GM23338 (cell line): ENCODE results near the gene IRF2. TPM values are rescaled to one million over a fixed set of nuclear protein-coding genes. Genes with fewer than 3 reads are reported as not detected.

Source experiments
- ATAC-seq: fragments of 200-7000 bp; cut with Tn5 transposase; 3 replicates; pipeline ENCODE4 v1.9.1; 2020
- DNase-seq: peaks from one replicate; pipeline ENCODE4 v3.0.0-alpha.2; 2015; ENCODE audit warnings: low spot score
- H2AFZ ChIP-seq: fragments of 200-600 bp; sonication (generic); 2 replicates; pipeline ENCODE4 v1.8.0; 2016; ENCODE audit warnings: antibody characterized with exemption, mild to moderate bottlenecking, moderate library complexity
- H3F3A ChIP-seq: fragments of 200-600 bp; sonication (generic); replicated peaks from 2 replicates; pipeline ENCODE4 v1.8.0; 2017; ENCODE audit warnings: antibody characterized with exemption, mixed run types, low read depth
- H3K27ac ChIP-seq: fragments of 200-600 bp; sonication (generic); 2 replicates; pipeline ENCODE4 v1.6.1; 2016; ENCODE audit warnings: low read depth
- H3K27me3 ChIP-seq: fragments of 200-600 bp; sonication (generic); 2 replicates; pipeline ENCODE4 v1.8.0; 2016; ENCODE audit warnings: mild to moderate bottlenecking, mixed run types, moderate library complexity; ENCODE audit not compliant: insufficient read depth
- H3K36me3 ChIP-seq: fragments of 200-600 bp; sonication (generic); 2 replicates; pipeline ENCODE4 v1.8.0; 2016; ENCODE audit warnings: mild to moderate bottlenecking; ENCODE audit not compliant: insufficient read depth
- H3K4me1 ChIP-seq: fragments of 200-600 bp; sonication (generic); 2 replicates; pipeline ENCODE4 v1.8.0; 2016; ENCODE audit warnings: mild to moderate bottlenecking, moderate library complexity; ENCODE audit not compliant: insufficient read depth
- H3K4me2 ChIP-seq: fragments of 200-600 bp; sonication (generic); 2 replicates; pipeline ENCODE4 v1.7.1; 2017; ENCODE audit warnings: mixed run types
- H3K4me3 ChIP-seq: fragments of 200-600 bp; sonication (generic); 2 replicates; pipeline ENCODE4 v1.6.1; 2016; ENCODE audit warnings: mixed run types
- H3K79me2 ChIP-seq: fragments of 200-600 bp; sonication (generic); replicated peaks from 2 replicates; pipeline ENCODE4 v1.8.0; 2017; ENCODE audit warnings: mild to moderate bottlenecking; ENCODE audit not compliant: insufficient read depth
- H3K9me2 ChIP-seq: fragments of 200-600 bp; sonication (generic); 2 replicates; pipeline ENCODE4 v1.8.0; 2017; ENCODE audit not compliant: insufficient read depth
- H4K20me1 ChIP-seq: fragments of 200-600 bp; sonication (generic); replicated peaks from 2 replicates; pipeline ENCODE4 v1.8.0; 2017; ENCODE audit warnings: mild to moderate bottlenecking; ENCODE audit not compliant: insufficient read depth
- H3K27ac Mint-ChIP-seq: 2 replicates; pipeline ENCODE4 v1.8.0; 2020; ENCODE audit warnings: inconsistent platforms, mild to moderate bottlenecking, moderate library complexity, mixed read lengths
- H3K27me3 Mint-ChIP-seq: 3 replicates; pipeline ENCODE4 v1.8.0; 2022; ENCODE audit warnings: low read depth, mild to moderate bottlenecking, moderate library complexity, mixed read lengths, inconsistent platforms; ENCODE audit not compliant: insufficient read depth, poor library complexity
- H3K36me3 Mint-ChIP-seq: 3 replicates; pipeline ENCODE4 v1.8.0; 2021; ENCODE audit warnings: low read depth, mild to moderate bottlenecking, inconsistent platforms, moderate library complexity, mixed read lengths
- H3K4me1 Mint-ChIP-seq: 3 replicates; pipeline ENCODE4 v1.8.0; 2020; ENCODE audit warnings: mild to moderate bottlenecking, inconsistent platforms, mixed read lengths
- H3K4me3 Mint-ChIP-seq: 3 replicates; pipeline ENCODE4 v1.8.0; 2021; ENCODE audit warnings: moderate library complexity, mild to moderate bottlenecking, inconsistent platforms, mixed read lengths
- H3K9me3 Mint-ChIP-seq: 3 replicates; pipeline ENCODE4 v1.8.0; 2020; ENCODE audit warnings: moderate library complexity, mild to moderate bottlenecking, inconsistent platforms, mixed read lengths
- POLR2AphosphoS5 ChIP-seq: IDR thresholded peaks from 2 replicates; pipeline ENCODE4 v1.6.1; 2016; ENCODE audit warnings: antibody characterized with exemption, low read depth
- STAT1 ChIP-seq: IDR thresholded peaks from one replicate; pipeline ENCODE4 v1.6.1; 2016; ENCODE audit warnings: antibody characterized with exemption; ENCODE audit not compliant: unreplicated experiment
- ZNF114 ChIP-seq: fragments of 250-450 bp; sonication (Bioruptor Pico); IDR thresholded peaks from 2 replicates; pipeline ENCODE4 v1.5.0; 2020; ENCODE audit warnings: mild to moderate bottlenecking, moderate library complexity
- polyA plus RNA-seq: library from polyadenylated mRNA; unstranded; fragments of >200 nt; fragmentation: Nextera tagmentation; extraction: Ambion mirVana; gene quantifications from 2 replicates; pipeline ENCODE4 v1.2.1, GENCODE V29; 2016
- total RNA-seq: library from RNA; depleted of rRNA; stranded (reverse); fragments of >200 nt; shearing (Covaris generic); gene quantifications from 2 replicates; pipeline ENCODE4 v1.2.3, GENCODE V29; 2014
- TF ChIP-seq, protein P1 (sequence below): fragments of 250-450 bp; sonication (Bioruptor Pico); IDR thresholded peaks from 2 replicates; pipeline ENCODE4 v1.5.0; 2020; ENCODE audit warnings: mild to moderate bottlenecking, moderate library complexity

Gene IRF2
- total and polyA plus RNA-seq, 2 experiments from 2014 or later, result 14.7 to 15.0 TPM

DNA sequence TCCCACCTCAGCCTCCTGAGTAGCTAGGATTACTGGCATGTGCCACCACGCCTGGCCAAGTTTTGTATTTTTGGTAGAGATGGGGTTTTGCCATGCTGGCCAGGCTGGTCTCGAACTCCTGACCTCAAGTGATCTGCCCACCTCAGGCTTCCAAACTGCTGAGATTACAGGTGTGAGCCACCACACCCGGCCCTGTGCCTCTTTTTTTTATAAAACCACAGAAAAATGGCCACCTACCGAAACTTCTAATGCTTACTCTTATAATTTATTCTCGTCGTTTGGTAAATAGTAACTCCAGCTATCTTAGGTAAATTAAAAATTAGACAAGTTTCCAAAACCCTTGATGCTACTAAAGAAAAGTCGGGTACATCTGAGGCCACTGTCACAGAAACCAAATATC is 54.4 kb downstream of the IRF2 start (continued):
- TF ChIP-seq, protein P1, sequence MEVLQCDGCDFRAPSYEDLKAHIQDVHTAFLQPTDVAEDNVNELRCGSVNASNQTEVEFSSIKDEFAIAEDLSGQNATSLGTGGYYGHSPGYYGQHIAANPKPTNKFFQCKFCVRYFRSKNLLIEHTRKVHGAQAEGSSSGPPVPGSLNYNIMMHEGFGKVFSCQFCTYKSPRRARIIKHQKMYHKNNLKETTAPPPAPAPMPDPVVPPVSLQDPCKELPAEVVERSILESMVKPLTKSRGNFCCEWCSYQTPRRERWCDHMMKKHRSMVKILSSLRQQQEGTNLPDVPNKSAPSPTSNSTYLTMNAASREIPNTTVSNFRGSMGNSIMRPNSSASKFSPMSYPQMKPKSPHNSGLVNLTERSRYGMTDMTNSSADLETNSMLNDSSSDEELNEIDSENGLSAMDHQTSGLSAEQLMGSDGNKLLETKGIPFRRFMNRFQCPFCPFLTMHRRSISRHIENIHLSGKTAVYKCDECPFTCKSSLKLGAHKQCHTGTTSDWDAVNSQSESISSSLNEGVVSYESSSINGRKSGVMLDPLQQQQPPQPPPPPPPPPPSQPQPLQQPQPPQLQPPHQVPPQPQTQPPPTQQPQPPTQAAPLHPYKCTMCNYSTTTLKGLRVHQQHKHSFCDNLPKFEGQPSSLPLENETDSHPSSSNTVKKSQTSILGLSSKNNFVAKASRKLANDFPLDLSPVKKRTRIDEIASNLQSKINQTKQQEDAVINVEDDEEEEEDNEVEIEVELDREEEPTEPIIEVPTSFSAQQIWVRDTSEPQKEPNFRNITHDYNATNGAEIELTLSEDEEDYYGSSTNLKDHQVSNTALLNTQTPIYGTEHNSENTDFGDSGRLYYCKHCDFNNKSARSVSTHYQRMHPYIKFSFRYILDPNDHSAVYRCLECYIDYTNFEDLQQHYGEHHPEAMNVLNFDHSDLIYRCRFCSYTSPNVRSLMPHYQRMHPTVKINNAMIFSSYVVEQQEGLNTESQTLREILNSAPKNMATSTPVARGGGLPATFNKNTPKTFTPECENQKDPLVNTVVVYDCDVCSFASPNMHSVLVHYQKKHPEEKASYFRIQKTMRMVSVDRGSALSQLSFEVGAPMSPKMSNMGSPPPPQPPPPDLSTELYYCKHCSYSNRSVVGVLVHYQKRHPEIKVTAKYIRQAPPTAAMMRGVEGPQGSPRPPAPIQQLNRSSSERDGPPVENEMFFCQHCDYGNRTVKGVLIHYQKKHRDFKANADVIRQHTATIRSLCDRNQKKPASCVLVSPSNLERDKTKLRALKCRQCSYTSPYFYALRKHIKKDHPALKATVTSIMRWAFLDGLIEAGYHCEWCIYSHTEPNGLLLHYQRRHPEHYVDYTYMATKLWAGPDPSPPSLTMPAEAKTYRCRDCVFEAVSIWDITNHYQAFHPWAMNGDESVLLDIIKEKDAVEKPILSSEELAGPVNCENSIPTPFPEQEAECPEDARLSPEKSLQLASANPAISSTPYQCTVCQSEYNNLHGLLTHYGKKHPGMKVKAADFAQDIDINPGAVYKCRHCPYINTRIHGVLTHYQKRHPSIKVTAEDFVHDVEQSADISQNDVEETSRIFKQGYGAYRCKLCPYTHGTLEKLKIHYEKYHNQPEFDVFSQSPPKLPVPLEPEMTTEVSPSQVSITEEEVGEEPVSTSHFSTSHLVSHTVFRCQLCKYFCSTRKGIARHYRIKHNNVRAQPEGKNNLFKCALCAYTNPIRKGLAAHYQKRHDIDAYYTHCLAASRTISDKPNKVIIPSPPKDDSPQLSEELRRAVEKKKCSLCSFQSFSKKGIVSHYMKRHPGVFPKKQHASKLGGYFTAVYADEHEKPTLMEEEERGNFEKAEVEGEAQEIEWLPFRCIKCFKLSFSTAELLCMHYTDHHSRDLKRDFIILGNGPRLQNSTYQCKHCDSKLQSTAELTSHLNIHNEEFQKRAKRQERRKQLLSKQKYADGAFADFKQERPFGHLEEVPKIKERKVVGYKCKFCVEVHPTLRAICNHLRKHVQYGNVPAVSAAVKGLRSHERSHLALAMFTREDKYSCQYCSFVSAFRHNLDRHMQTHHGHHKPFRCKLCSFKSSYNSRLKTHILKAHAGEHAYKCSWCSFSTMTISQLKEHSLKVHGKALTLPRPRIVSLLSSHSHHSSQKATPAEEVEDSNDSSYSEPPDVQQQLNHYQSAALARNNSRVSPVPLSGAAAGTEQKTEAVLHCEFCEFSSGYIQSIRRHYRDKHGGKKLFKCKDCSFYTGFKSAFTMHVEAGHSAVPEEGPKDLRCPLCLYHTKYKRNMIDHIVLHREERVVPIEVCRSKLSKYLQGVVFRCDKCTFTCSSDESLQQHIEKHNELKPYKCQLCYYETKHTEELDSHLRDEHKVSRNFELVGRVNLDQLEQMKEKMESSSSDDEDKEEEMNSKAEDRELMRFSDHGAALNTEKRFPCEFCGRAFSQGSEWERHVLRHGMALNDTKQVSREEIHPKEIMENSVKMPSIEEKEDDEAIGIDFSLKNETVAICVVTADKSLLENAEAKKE (CRISPR knock-in tag), result no peak
- TF ChIP-seq ZNF114 (CRISPR knock-in tag) (no peak), STAT1 (no peak)

DNA sequence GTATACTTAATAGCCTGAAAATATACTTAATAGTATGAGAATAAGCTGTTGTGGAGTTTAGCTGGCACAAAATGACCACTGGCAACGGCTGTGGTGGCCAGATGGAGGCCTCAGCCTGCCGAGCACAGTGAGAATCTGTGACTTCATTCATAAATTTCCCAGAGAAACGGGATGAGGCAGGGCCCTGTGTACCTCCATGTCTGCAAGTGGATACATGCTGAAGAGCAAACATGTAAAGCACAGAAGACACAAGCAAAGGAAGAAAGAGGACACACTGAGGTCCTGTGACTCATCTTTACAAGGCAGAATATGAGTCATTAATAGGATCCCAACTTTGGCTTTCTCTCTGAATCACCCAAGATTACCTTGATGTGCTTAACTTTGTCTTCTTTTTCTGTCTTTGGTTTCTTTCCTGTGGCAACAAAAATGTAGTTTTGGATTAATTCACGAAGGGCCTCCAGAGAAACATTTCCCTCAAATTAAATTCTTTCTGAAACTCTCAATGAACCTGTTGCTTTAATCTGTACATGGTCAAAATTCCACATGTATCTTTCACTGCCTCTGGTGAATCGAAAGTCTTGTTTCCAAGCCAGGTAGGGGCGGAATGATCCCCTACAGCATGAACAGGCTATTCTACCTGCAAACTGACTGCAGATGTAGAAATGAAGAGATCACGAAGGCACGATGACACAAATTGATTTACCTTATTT is 56.4 kb downstream of the IRF2 start:
- TF ChIP-seq POLR2AphosphoS5, result no peak
- Histone ChIP-seq H3K79me2 (peaks cover 19% of the 10 kb centered on the region), H2AFZ (no peak overlapping the region), H3K27ac (no peak overlapping the region), H3K36me3 (peaks cover 27% of the 10 kb centered on the region), H3K4me2 (no peak overlapping the region), H3F3A (no peaks in the 10 kb centered on the region), H3K9me2 (no peaks in the 10 kb centered on the region), H4K20me1 (peaks cover 6% of the 10 kb centered on the region; the same call in 1 of the 2 replicates), H3K27me3 (no peaks in the 10 kb centered on the region), H3K4me1 (peaks cover 3% of the 10 kb centered on the region; the same call in 1 of the 2 replicates), H3K4me3 (no peak overlapping the region)
- Mint-ChIP-seq H3K27me3 (peaks cover 1% of the 10 kb centered on the region), H3K4me1 (peaks cover 14% of the 10 kb centered on the region), H3K27ac (no peak overlapping the region), H3K4me3 (no peak overlapping the region), H3K36me3 (peaks cover 40% of the 10 kb centered on the region), H3K9me3 (peaks cover 10% of the 10 kb centered on the region)
- DNase-seq (no peak), ATAC-seq (no peak)
